Astrocyte of the cerebellum (primary cell): ENCODE results near the gene SYNM.

Source experiments
- DNase-seq: peaks from one replicate; pipeline ENCODE4 v3.0.0-alpha.2; 2011; ENCODE audit warnings: low read depth
- H3K4me3 ChIP-seq: 2 replicates; pipeline ENCODE4 v1.5.1; 2011; ENCODE audit warnings: mild to moderate bottlenecking, low read depth, low read length, moderate library complexity
- CTCF ChIP-seq: IDR thresholded peaks from 2 replicates; pipeline ENCODE4 v1.5.1; 2012; ENCODE audit warnings: low read length, low read depth, moderate library complexity, mild to moderate bottlenecking; ENCODE audit errors: missing control alignments
- in situ Hi-C: cut with HindIII; loops from 2 replicates; pipeline ENCODE4 v1.10.0; 2017; ENCODE audit warnings: low sequenced_read_pairs

The SYNM gene

GRCh38 chr15:99118801-99119546 is 14.1 kb downstream of the SYNM start:
- no peak overlapping the region for H3K4me3 ChIP-seq
- TF ChIP-seq CTCF = no peak
- in situ Hi-C loops = no loop called here
- DNase-seq = no peak

- H3K4me3 ChIP-seq = no peak overlapping the region
- in situ Hi-C loops = no loop called here
- TF ChIP-seq CTCF = no peak
- DNase-seq = no peak
Measured at GRCh38 chr15:99120050-99120777, 15.3 kb downstream of the SYNM start.

- no peak overlapping the region for H3K4me3 ChIP-seq
- no peak for DNase-seq
- in situ Hi-C loops = no loop called here
- no peak for TF ChIP-seq CTCF
Measured at GRCh38 chr15:99121207-99121606, 16.3 kb downstream of the SYNM start.

GRCh38 chr15:99121691-99122410 is 17.0 kb downstream of the SYNM start:
- in situ Hi-C loops = no loop called here
- no peak overlapping the region for H3K4me3 ChIP-seq
- no peak for DNase-seq
- TF ChIP-seq CTCF = no peak

GRCh38 chr15:99122831-99123712 is 18.2 kb downstream of the SYNM start:
- in situ Hi-C loops = no loop called here
- TF ChIP-seq CTCF = no peak
- H3K4me3 ChIP-seq = peak overlapping the region; percentile 13
- no peak for DNase-seq
